Loucy (cell line): ENCODE measurements around the gene RUFY1.

Experiments used
- CTCF ChIP-seq: fragments of 200-600 bp; sonication (generic); conservative IDR thresholded peaks from 2 replicates; pipeline ENCODE4 v1.5.1; 2014; ENCODE audit warnings: mild to moderate bottlenecking, antibody characterized with exemption, low read length
- EZH2phosphoT487 ChIP-seq: fragments of 200-600 bp; IDR thresholded peaks from 2 replicates; pipeline ENCODE4 v1.6.1; 2018; ENCODE audit warnings: antibody characterized with exemption, mild to moderate bottlenecking, moderate library complexity, borderline replicate concordance

GRCh38 chr5:179614745-179615144, 64.4 kb downstream of the RUFY1 start:
- TF ChIP-seq CTCF (no peak), EZH2phosphoT487 (no peak)
